GM18526 (cell line): ENCODE data around the gene LY86.

Experiments
- POLR2A ChIP-seq: IDR thresholded peaks from 3 replicates; pipeline ENCODE4 v1.6.1; 2011; ENCODE audit not compliant: insufficient read length; ENCODE audit errors: extremely low read depth

LY86 gene

DNA sequence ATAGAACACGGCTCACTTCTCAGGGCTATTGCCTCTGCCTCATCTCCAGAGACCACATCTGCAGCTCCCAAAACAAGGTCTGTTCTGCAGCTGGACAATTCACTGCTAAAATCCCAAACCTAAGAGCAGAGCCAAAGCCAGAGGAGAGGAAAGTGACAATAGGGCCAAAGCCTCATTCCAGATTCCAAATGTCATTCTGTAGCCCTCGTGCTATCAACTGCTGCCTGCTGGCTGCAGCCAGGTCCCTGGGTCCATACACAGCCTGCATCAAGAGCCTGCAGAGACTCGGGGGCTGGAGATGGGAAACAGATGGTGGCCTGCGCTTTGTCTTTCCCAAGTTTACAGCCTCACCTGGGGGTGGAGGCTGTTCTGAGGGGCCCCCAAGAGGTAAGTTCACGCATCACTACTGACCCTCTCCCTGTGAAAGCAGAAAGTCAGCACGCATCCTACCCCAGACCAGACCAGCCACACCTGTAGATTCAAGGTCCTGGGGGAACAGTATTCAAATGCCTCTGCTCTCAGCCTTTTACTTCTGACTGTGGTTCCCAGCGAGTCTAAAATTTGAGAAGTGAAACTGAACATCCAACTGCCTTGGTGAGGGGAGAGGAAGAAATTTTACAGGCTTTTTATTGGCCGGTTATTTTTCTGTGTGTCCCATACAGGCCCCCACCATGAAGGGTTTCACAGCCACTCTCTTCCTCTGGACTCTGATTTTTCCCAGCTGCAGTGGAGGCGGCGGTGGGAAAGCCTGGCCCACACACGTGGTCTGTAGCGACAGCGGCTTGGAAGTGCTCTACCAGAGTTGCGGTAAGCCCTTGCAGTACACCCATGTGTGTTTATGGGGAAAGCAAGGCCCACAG lies at the start of gene LY86:
Gene LY86, plus strand, starts transcription at position 657 of the 860 bp plus-strand sequence. Its CDS starts 15 bp downstream, at position 672.
- TF ChIP-seq POLR2A, result peak; percentile 36

GRCh38 chr6:6539036-6539435 lies 49.5 kb upstream of the LY86 start:
- no peak for TF ChIP-seq POLR2A

DNA sequence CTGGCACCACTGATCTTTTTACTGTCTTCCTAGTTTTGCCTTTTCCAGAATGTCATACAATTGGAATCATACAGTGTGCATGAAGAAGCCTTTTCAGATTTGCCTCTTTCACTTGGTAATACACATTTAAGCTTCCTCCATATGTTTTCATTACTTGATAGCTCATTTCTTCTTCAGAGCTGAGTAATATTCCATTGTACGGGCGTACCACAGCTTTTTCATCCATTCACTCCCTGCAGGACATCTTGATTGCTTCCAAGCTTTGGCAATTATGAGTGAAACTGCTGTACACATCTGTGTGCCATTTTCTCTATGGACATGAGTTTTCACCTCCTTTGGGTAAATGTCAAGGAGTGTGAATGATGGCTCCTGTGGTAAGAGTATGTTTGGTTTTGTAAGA lies 46.2 kb upstream of the LY86 start:
- no peak for TF ChIP-seq POLR2A

- TF ChIP-seq POLR2A, result no peak
Observed at GRCh38 chr6:6543181-6543879, 45.2 kb upstream of the LY86 start.

- no peak for TF ChIP-seq POLR2A
Observed at GRCh38 chr6:6545616-6546317, 42.8 kb upstream of the LY86 start.

- TF ChIP-seq POLR2A, result peak; percentile 27
Observed at GRCh38 chr6:6546318-6547109, 42.0 kb upstream of the LY86 start.

DNA sequence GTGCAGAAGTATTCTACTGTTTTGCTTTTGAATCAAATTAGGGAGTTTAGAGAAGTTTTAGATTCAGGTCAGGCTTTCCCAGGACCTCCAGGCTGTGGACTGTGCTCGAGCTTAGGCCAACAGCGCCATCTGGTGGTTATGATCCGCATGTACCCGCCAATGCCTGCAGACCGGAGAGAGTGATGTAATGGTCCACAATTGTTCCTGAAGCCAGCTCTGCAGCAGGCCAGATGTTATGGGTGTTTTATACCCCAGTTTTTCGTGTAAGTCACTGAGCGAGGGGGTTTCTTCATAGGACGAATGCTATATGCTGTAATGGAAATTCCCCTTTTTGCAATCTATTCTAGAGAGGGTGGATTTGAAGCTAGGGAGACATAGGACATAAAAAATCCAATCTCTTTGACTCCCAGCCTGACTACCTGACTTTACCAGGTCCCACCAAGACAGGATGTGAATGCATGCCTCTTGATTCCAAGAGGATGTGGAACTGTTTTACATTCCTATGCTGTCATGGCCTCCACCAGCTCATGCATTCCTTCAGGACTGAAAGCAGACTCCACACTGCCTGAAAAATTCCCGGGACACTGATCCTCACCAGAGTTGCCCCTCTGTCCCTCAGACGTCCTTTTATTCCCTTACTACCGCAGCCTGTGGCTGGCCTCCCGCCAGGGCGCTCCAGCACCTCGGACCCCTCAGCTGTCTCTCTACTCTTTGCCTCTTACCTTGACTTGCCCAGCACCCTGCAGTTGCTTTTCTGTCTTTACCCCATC lies 41.2 kb upstream of the LY86 start:
- no peak for TF ChIP-seq POLR2A

DNA sequence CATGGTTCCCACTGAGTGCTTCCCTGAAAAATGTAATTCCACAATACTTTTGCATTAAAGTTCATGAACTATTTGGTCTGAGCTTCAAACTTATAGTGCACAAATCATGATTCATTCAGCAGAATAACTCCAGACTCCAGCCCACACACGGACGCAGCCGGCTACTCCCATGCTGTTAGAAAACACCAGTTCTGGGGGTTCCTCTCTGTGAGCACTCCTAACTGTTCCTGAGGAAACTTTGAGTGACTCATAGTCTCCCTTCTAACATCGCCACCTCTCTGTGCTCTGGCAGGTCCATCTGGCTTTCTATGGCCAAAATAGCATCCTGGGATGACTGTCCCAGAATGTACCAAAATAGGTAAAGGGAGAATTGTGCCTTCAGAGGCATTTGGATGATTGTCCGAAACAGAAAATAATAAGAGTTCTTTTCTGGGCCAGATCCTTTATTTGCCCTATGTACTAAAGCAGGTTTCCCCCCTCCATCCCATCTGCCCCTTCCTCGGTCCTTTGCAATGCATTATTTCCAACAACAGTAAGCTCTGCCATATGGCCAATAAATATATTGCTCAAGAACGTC lies 32.3 kb upstream of the LY86 start:
- no peak for TF ChIP-seq POLR2A

DNA sequence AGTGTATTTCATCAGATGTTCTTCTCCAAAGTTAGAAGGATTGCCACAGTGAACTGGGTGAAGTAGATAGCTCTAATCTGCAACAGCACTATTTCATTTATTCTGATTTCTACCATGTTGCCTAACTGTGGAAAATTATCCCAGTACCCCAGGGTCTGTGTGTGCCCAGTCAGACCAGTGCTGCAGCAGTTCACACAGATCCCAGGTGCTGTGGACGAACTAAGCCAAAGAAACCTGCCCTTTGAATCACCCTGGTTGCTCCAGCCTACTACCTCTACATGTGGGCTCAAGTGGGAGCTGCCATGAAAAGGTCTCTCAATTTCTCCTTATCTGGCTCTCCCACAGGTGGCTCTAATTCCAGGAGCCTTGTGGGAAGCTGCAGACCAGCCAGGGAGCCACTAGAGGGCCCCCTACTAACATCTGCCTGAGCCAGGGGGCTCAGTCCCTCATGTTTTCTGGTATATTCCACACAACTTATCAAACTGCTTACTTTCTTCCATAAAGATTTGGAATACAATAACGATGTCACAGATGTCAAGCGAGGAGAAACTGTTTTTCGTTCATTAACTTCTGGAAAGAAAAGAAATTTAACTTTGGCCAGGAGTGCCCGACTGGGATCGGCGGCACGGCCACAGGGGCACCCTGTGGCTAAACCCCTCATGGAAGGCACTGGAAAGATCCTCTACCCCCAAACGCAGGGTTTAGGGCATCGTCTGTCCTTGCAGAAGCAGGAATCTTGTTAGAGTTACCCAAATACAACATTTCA lies 31.6 kb upstream of the LY86 start:
- no peak for TF ChIP-seq POLR2A

DNA sequence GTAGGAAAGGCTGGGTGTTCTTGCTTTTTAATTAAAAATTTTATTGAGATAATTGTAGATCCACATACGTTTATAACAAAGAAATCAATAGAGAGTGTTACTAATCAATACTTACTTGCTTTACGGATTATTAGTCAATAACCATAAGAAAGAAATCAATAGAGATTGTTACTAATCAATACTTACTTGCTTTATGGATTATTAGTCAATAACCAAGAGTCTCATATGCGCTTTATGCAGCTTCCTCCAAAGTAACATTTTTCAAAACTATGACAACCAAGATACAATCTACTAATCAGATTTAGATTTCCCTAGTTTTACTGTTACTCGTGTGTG lies 31.0 kb upstream of the LY86 start:
- TF ChIP-seq POLR2A, result no peak

GRCh38 chr6:6557886-6558285 lies 30.6 kb upstream of the LY86 start:
- TF ChIP-seq POLR2A, result no peak

GRCh38 chr6:6559994-6560570 lies 28.4 kb upstream of the LY86 start:
- no peak for TF ChIP-seq POLR2A

- no peak for TF ChIP-seq POLR2A
Observed at GRCh38 chr6:6560909-6561308, 27.6 kb upstream of the LY86 start.
